ENCODE measurements around the gene YRDC. TPM values are rescaled to one million over a fixed set of nuclear protein-coding genes. Genes with fewer than 3 reads are reported as not detected.

The YRDC gene
- total RNA-seq, 4 donors from 2014 or later, result 7.0 to 10.1 (median 7.9) TPM

DNA sequence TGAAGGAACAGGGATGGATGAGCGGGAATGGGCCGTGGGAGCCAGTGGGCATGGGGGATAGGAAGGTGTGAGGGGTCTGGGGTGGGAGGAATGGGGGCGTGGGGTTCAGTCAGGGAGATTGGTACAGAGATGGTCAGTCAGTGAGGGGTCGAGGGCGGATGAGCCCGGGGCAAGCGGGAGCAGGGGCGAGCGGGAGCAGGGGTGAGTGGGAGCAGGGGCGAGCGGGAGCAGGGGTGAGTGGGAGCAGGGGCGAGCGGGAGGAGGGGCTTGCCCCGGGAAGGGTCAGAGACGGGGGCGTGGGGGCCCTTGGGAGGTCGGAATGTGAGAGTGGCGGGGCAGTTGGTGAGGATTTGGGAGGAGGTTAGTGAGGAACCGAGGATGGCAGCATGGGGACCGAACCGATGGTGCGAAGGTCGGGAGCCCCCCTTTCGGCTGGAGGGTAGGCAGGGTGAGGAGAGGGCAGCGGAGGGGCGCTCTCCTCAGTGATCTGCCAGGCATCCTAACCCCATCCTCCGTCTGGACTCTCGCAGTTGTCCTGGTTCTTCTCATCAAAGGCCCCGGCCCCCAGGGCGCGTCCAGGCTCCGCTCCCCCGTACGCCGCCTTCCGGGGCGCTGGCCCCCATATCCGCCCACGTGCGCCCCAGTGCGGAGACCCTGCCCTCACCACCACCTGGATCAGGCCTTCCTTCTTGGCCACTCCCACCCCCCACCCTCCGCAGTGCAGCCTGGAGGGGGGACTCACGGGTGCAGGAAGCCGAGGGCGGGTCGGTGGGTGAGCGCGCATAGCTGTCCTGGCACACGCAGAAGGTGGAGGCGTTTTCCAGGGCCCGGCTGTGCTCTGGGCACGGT lies 54.3 kb downstream of the YRDC start:
- TF ChIP-seq, protein P1, sequence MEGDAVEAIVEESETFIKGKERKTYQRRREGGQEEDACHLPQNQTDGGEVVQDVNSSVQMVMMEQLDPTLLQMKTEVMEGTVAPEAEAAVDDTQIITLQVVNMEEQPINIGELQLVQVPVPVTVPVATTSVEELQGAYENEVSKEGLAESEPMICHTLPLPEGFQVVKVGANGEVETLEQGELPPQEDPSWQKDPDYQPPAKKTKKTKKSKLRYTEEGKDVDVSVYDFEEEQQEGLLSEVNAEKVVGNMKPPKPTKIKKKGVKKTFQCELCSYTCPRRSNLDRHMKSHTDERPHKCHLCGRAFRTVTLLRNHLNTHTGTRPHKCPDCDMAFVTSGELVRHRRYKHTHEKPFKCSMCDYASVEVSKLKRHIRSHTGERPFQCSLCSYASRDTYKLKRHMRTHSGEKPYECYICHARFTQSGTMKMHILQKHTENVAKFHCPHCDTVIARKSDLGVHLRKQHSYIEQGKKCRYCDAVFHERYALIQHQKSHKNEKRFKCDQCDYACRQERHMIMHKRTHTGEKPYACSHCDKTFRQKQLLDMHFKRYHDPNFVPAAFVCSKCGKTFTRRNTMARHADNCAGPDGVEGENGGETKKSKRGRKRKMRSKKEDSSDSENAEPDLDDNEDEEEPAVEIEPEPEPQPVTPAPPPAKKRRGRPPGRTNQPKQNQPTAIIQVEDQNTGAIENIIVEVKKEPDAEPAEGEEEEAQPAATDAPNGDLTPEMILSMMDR (IDR thresholded peaks at IDR 0.05; ENCODE audit: low read depth), result no peak

Other genes with a start within 250 kb of the YRDC start
- 10 to 100 TPM; 24.7 to 63.9 (median 36.9) TPM for gene GNL2, start 212.3 kb downstream of the YRDC start, total RNA-seq
- gene RSPO1, start 173.3 kb downstream of the YRDC start, total RNA-seq, result 1 to 10 TPM in 2 of 4 donors, not detected in 2; 1.5 to 9.9 TPM
- 1 to 10 TPM in 2 of 4 donors, under 1 TPM in 2; 0.57 to 1.3 (median 0.89) TPM for gene CDCA8, start 115.7 kb downstream of the YRDC start, total RNA-seq
- not detected for gene EPHA10, start 43.1 kb downstream of the YRDC start, total RNA-seq
- 1 to 10 TPM in 3 of 4 donors, under 1 TPM in 1; 0.98 to 1.9 (median 1.1) TPM for gene MANEAL, start 14.4 kb downstream of the YRDC start, total RNA-seq
- 10 to 100 TPM; 41.9 to 74.2 (median 57.9) TPM for gene C1orf122, start 418 bp downstream of the YRDC start, total RNA-seq
- 1 to 10 TPM; 5.7 to 6.8 (median 6.5) TPM for gene MTF1, start 51.4 kb upstream of the YRDC start, total RNA-seq
- 10 to 100 TPM; 21.4 to 47.5 (median 26.7) TPM for gene INPP5B, start 138.8 kb upstream of the YRDC start, total RNA-seq
- 10 to 100 TPM; 35.2 to 51.5 (median 48.0) TPM for gene SF3A3, start 181.8 kb upstream of the YRDC start, total RNA-seq
- 10 to 100 TPM in 2 of 4 donors, 1 to 10 TPM in 2; 8.8 to 14.6 (median 11.9) TPM for gene FHL3, start 197.3 kb upstream of the YRDC start, total RNA-seq
- 10 to 100 TPM; 15.1 to 40.4 (median 24.2) TPM for gene UTP11, start 204.5 kb upstream of the YRDC start, total RNA-seq
- not detected for gene POU3F1, start 238.6 kb upstream of the YRDC start, total RNA-seq